Fibroblast of lung (primary cell): ENCODE results near the gene BORCS8. TPM values are rescaled to one million over a fixed set of nuclear protein-coding genes. Genes with fewer than 3 reads are reported as not detected.

Experiments
- DNase-seq, 2 donors: peaks; one replicate each; pipeline versions ENCODE4 v3.0.0 to v3.0.0-alpha.2; 2010; ENCODE audit warnings: low read depth in 2 of 2
- H2AFZ ChIP-seq: 2 replicates; pipeline ENCODE4 v1.5.1; 2012; ENCODE audit warnings: low read length, control low read depth, inconsistent platforms
- H3K27ac ChIP-seq: 2 replicates; pipeline ENCODE4 v1.5.1; 2011; ENCODE audit warnings: low read length, control low read depth; ENCODE audit not compliant: insufficient read depth
- H3K27me3 ChIP-seq: 2 replicates; pipeline ENCODE4 v1.5.1; 2011; ENCODE audit warnings: mild to moderate bottlenecking, low read length; ENCODE audit not compliant: control insufficient read depth, insufficient read depth
- H3K36me3 ChIP-seq: 2 replicates; pipeline ENCODE4 v1.5.1; 2011; ENCODE audit warnings: low read length; ENCODE audit not compliant: control insufficient read depth, insufficient read depth
- H3K4me1 ChIP-seq: 2 replicates; pipeline ENCODE4 v1.5.1; 2011; ENCODE audit warnings: low read length; ENCODE audit not compliant: control insufficient read depth, insufficient read depth; ENCODE audit errors: extremely low read depth
- H3K4me2 ChIP-seq: 2 replicates; pipeline ENCODE4 v1.5.1; 2011; ENCODE audit warnings: low read length, control low read depth; ENCODE audit not compliant: insufficient read depth; ENCODE audit errors: extremely low read depth
- H3K4me3 ChIP-seq, 4 experiments: fragments of 200-600 bp in 1 of 4; sonication (generic) in 1 of 4; replicated peaks in 1 of 4; 2 replicates each; pipeline ENCODE4 v1.5.1; 2011 to 2016; ENCODE audit warnings: low read length in 4 of 4, low read depth in 3 of 4, mild to moderate bottlenecking in 3 of 4, control low read depth in 2 of 4, inconsistent platforms in 1 of 4, mixed read lengths in 1 of 4; ENCODE audit not compliant: insufficient read depth in 1 of 4; ENCODE audit errors: control extremely low read depth in 1 of 4
- H3K79me2 ChIP-seq: 2 replicates; pipeline ENCODE4 v1.5.1; 2012; ENCODE audit warnings: mild to moderate bottlenecking, low read length, inconsistent platforms; ENCODE audit not compliant: control insufficient read depth, insufficient read depth
- H3K9ac ChIP-seq: 2 replicates; pipeline ENCODE4 v1.5.1; 2011; ENCODE audit warnings: mild to moderate bottlenecking, low read length, control low read depth; ENCODE audit not compliant: insufficient read depth
- H3K9me3 ChIP-seq: 2 replicates; pipeline ENCODE4 v1.5.1; 2012; ENCODE audit warnings: low read depth, low read length; ENCODE audit not compliant: control insufficient read depth, insufficient read depth
- H4K20me1 ChIP-seq: 2 replicates; pipeline ENCODE4 v1.5.1; 2011; ENCODE audit warnings: low read length; ENCODE audit not compliant: control insufficient read depth, insufficient read depth; ENCODE audit errors: extremely low read depth
- EZH2 ChIP-seq: IDR thresholded peaks from 2 replicates; pipeline ENCODE4 v1.5.1; 2012; ENCODE audit warnings: low read length, control low read depth, mild to moderate bottlenecking; ENCODE audit errors: missing control alignments
- polyA plus RNA-seq, 2 donors: library from polyadenylated mRNA; depleted of rRNA in 1 of 2; stranded (reverse) in 1 of 2; unstranded in 1 of 2; fragments of >200 nt; gene quantifications; 2 replicates each; pipeline ENCODE4 v1.2.1, GENCODE V29; 2011 to 2012; ENCODE audit warnings: missing spikeins in 1 of 2
- total RNA-seq: library from RNA; depleted of rRNA; stranded (reverse); fragments of >200 nt; gene quantifications from 2 replicates; pipeline ENCODE4 v1.2.1, GENCODE V29; 2014
- TF ChIP-seq, protein P1 (sequence below), 2 donors: IDR thresholded peaks in 1 of 2; conservative IDR thresholded peaks in 1 of 2; 1 replicate in 1 of 2; 2 replicates in 1 of 2; pipeline ENCODE4 v1.5.1; 2011 to 2012; ENCODE audit warnings: low read length in 2 of 2, control low read depth in 1 of 2, inconsistent platforms in 1 of 2, low read depth in 1 of 2, mild to moderate bottlenecking in 1 of 2

Gene BORCS8
- total and polyA plus RNA-seq, 2 donors (not counting 1 experiment from before 2014, with no cell fraction given), result 10.7 to 13.9 TPM

GRCh38 chr19:19169236-19170052 is 22.5 kb downstream of the BORCS8 start:
- DNase-seq, result no peak
- Histone ChIP-seq H3K4me1 (peaks cover 3% of the 10 kb centered on the region), H3K27me3 (no peaks in the 10 kb centered on the region), H3K36me3 (no peaks in the 10 kb centered on the region), H3K4me2 (no peak overlapping the region), H3K4me3 (peak overlapping the region in 1 of 4 experiments; percentile 34), H3K9ac (no peak overlapping the region), H3K9me3 (no peaks in the 10 kb centered on the region), H3K27ac (no peak overlapping the region), H2AFZ (no peak overlapping the region), H4K20me1 (no peaks in the 10 kb centered on the region), H3K79me2 (no peaks in the 10 kb centered on the region)
- no peak for TF ChIP-seq EZH2
- TF ChIP-seq, protein P1, sequence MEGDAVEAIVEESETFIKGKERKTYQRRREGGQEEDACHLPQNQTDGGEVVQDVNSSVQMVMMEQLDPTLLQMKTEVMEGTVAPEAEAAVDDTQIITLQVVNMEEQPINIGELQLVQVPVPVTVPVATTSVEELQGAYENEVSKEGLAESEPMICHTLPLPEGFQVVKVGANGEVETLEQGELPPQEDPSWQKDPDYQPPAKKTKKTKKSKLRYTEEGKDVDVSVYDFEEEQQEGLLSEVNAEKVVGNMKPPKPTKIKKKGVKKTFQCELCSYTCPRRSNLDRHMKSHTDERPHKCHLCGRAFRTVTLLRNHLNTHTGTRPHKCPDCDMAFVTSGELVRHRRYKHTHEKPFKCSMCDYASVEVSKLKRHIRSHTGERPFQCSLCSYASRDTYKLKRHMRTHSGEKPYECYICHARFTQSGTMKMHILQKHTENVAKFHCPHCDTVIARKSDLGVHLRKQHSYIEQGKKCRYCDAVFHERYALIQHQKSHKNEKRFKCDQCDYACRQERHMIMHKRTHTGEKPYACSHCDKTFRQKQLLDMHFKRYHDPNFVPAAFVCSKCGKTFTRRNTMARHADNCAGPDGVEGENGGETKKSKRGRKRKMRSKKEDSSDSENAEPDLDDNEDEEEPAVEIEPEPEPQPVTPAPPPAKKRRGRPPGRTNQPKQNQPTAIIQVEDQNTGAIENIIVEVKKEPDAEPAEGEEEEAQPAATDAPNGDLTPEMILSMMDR (conservative IDR thresholded peaks at IDR 0.05 in 1 of 2, IDR thresholded peaks at IDR 0.05 in 1 of 2; ENCODE audit: low read depth in 1 of 2, low read length in 2 of 2), result no peak

DNA sequence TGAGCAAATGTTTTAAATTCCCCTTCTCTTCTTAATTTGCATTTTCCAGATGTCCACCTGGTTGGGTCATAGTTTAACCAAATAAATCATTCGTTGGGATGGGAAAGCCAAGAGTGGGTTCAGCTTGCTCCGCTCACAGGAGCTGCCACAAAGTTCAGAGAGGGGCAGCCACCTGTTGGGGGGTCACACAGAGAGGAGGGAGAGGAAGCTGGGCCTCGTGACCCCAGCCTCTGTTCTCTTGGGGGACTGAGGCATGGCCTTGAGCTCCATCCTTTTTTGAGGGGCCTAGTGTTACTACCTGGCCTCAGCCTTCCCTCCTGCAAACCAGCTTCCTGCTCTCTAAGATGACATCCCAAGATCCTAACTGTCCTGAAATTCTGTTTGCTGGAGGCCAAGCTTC is 24.3 kb downstream of the BORCS8 start:
- Histone ChIP-seq H2AFZ (no peak overlapping the region), H3K79me2 (no peaks in the 10 kb centered on the region), H3K27ac (no peak overlapping the region), H4K20me1 (no peaks in the 10 kb centered on the region), H3K36me3 (no peaks in the 10 kb centered on the region), H3K4me2 (no peak overlapping the region), H3K9ac (no peak overlapping the region), H3K4me3 (no peak overlapping the region), H3K27me3 (no peaks in the 10 kb centered on the region), H3K9me3 (no peaks in the 10 kb centered on the region), H3K4me1 (peaks cover 3% of the 10 kb centered on the region)
- DNase-seq, result no peak
- TF ChIP-seq, protein P1 (conservative IDR thresholded peaks at IDR 0.05 in 1 of 2, IDR thresholded peaks at IDR 0.05 in 1 of 2; ENCODE audit: low read depth in 1 of 2, low read length in 2 of 2), result no peak

DNA sequence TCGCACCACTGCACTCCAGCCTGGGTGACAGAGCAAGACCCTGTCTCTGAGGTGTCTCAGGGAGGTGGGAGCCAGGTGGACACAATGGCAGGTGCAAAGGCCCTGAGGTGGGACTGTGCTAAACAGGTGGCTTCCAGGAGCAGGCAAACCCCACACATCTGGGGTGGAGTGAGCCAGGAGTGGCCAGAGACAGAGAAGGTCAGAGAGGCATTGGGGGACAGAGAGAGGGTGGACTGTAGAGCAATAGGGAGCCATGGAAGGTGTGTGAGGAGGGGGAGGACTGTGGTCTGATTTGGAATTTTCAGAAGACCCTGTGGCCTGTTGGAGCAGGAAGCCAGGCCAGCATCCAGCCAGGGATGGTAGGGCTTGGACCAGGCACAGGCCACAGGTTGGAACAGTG is 26.6 kb downstream of the BORCS8 start:
- H3K36me3 ChIP-seq, result no peaks in the 10 kb centered on the region
- no peak overlapping the region for H2AFZ ChIP-seq
- H3K27me3 ChIP-seq, result no peaks in the 10 kb centered on the region
- no peak for DNase-seq
- TF ChIP-seq, protein P1 (conservative IDR thresholded peaks at IDR 0.05 in 1 of 2, IDR thresholded peaks at IDR 0.05 in 1 of 2; ENCODE audit: low read depth in 1 of 2, low read length in 2 of 2), result no peak
- TF ChIP-seq EZH2, result no peak
- H3K27ac ChIP-seq, result no peak overlapping the region
- H3K79me2 ChIP-seq, result no peaks in the 10 kb centered on the region
- no peak overlapping the region for H3K4me2 ChIP-seq
- no peaks in the 10 kb centered on the region for H3K9me3 ChIP-seq
- H3K4me1 ChIP-seq, result no peaks in the 10 kb centered on the region
- H4K20me1 ChIP-seq, result no peaks in the 10 kb centered on the region
- no peak overlapping the region for H3K4me3 ChIP-seq
- H3K9ac ChIP-seq, result no peak overlapping the region
